IPS DF 6.9 (cell line): ENCODE results near the gene CTLA4.

ENCODE experiments used
- DNase-seq: peaks from one replicate; pipeline ENCODE4 v3.0.0-alpha.2; 2013; ENCODE audit warnings: low read depth, low spot score
- H3K27ac ChIP-seq: one replicate; pipeline ENCODE4 v1.5.1; 2013; ENCODE audit warnings: low read length, control low read depth
- H3K27me3 ChIP-seq: 2 replicates; pipeline ENCODE4 v1.6.1; 2013; ENCODE audit warnings: mild to moderate bottlenecking, low read length; ENCODE audit not compliant: control insufficient read depth, insufficient read depth
- H3K36me3 ChIP-seq: 2 replicates; pipeline ENCODE4 v1.6.1; 2013; ENCODE audit warnings: low read length; ENCODE audit not compliant: control insufficient read depth, insufficient read depth
- H3K4me1 ChIP-seq: 2 replicates; pipeline ENCODE4 v1.6.1; 2013; ENCODE audit warnings: low read length; ENCODE audit not compliant: control insufficient read depth, insufficient read depth
- H3K4me3 ChIP-seq: 2 replicates; pipeline ENCODE4 v1.5.1; 2013; ENCODE audit warnings: mild to moderate bottlenecking, low read length
- H3K9me3 ChIP-seq: 2 replicates; pipeline ENCODE4 v1.6.1; 2013; ENCODE audit warnings: low read length, inconsistent platforms; ENCODE audit not compliant: control insufficient read depth, insufficient read depth
- WGBS: extraction: QIAGEN DNeasy Blood & Tissue Kit; methylation state at CpG from one replicate; pipeline ENCODE4 v1.1.7; 2013; ENCODE audit warnings: mixed read lengths, missing lambda C conversion rate; ENCODE audit not compliant: insufficient read length, insufficient coverage; 5-methylcytosine and 5-hydroxymethylcytosine counted together

CTLA4 gene

DNA sequence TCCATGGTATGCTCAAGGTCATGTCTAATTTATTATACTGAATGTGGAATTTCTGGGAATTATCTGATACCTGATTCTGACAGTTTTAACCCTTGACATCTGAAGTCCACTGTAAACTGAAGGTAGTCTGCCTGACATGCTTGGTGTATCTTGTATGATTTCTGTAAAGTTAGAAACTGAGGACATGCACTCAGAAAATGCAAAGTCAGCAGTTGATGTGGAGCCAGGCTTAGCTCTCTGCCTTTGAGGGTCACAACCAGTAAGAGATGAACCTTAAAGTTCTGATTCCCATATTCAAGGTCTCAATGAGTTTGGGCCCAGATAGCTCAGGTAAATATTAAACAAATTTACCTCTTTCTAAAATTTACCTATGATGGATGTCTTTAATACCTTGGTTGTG lies 12.3 kb upstream of the CTLA4 start:
- Histone ChIP-seq H3K4me3 (no peak overlapping the region), H3K27me3 (no peaks in the 10 kb centered on the region), H3K36me3 (no peaks in the 10 kb centered on the region), H3K4me1 (no peaks in the 10 kb centered on the region), H3K9me3 (no peaks in the 10 kb centered on the region), H3K27ac (no peak overlapping the region)
- no peak for DNase-seq

DNA sequence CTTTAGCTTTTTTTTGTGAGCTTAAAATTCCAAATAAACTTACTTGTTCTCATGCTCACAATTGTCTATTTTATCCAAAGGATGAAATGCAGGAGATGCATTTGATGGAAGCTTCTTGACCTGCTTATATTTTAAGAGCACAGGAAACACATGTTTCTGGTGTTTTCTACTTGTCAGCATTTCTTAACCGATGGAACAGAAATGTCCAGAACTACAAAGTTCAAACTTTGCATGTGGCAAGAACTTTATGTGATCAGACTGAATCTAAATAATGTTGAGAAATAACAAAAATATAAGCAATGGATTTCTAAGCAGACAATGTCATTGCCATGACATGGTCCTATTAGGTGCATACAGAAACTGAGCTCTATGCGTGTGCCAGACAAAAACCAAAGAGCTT lies 9.9 kb upstream of the CTLA4 start:
- Histone ChIP-seq H3K27ac (no peak overlapping the region), H3K27me3 (no peaks in the 10 kb centered on the region), H3K9me3 (no peaks in the 10 kb centered on the region), H3K4me3 (no peak overlapping the region), H3K36me3 (no peaks in the 10 kb centered on the region), H3K4me1 (no peaks in the 10 kb centered on the region)
- DNase-seq = no peak
- WGBS = no CpG with 5 or more reads among the region's 2 CpGs

- Histone ChIP-seq H3K4me3 (no peak overlapping the region), H3K27ac (no peak overlapping the region), H3K27me3 (no peaks in the 10 kb centered on the region), H3K36me3 (no peaks in the 10 kb centered on the region), H3K9me3 (no peaks in the 10 kb centered on the region), H3K4me1 (no peaks in the 10 kb centered on the region)
- WGBS = no CpG with 5 or more reads among the region's 2 CpGs
- DNase-seq = no peak
These were observed 9.4 kb upstream of the CTLA4 start for GRCh38 chr2:203858176-203858575.

DNA sequence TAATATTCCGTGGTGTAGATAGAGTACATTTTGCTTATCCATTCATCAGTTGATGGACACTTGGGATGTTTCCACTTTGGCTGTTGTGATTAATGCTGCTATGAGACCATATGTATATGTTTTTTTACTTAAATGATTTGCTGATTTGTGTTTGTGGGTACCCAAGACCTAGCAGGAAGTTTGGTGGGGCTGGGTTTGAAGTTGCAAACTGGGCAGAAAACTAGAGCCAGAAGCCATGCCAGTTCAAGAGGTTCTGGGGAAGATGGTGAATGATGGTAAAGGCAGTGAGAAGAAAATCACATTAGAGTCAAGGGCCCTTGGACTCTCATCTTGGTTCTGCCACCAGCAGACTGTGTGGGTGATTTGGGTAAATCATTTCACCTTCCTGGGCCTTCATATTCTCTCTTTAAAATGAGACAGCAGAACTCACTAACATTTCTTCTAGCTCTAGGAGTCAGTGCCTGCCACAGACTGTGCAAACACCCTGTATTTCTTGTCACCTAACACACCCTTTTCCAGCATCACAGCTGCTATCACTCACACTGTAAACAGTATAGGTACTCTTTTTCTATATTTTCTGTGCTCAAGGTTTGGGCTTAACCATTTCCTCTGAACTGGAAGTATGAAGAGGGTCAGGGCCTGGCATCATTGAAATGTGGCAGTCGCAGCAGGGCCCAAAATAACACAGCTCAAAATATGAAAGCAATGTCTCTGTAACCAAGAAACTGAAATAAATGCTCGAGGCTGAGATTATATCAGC lies 8.4 kb upstream of the CTLA4 start:
- Histone ChIP-seq H3K9me3 (no peaks in the 10 kb centered on the region), H3K27me3 (no peaks in the 10 kb centered on the region), H3K36me3 (no peaks in the 10 kb centered on the region), H3K27ac (no peak overlapping the region), H3K4me3 (no peak overlapping the region), H3K4me1 (no peaks in the 10 kb centered on the region)
- WGBS = no CpG with 5 or more reads among the region's 3 CpGs
- DNase-seq = no peak

GRCh38 chr2:203861197-203861596 lies 6.4 kb upstream of the CTLA4 start:
- Histone ChIP-seq H3K27ac (no peak overlapping the region), H3K4me1 (no peaks in the 10 kb centered on the region), H3K4me3 (no peak overlapping the region), H3K36me3 (no peaks in the 10 kb centered on the region), H3K9me3 (no peaks in the 10 kb centered on the region), H3K27me3 (no peaks in the 10 kb centered on the region)
- no peak for DNase-seq
- WGBS = no CpG with 5 or more reads among the region's 4 CpGs

- no peak for DNase-seq
- Histone ChIP-seq H3K9me3 (no peaks in the 10 kb centered on the region), H3K27ac (no peak overlapping the region), H3K4me1 (no peaks in the 10 kb centered on the region), H3K27me3 (no peaks in the 10 kb centered on the region), H3K4me3 (no peak overlapping the region), H3K36me3 (no peaks in the 10 kb centered on the region)
- no CpG with 5 or more reads among the region's 1 CpG for WGBS
These were observed 6.0 kb upstream of the CTLA4 start for GRCh38 chr2:203861607-203862006.

DNA sequence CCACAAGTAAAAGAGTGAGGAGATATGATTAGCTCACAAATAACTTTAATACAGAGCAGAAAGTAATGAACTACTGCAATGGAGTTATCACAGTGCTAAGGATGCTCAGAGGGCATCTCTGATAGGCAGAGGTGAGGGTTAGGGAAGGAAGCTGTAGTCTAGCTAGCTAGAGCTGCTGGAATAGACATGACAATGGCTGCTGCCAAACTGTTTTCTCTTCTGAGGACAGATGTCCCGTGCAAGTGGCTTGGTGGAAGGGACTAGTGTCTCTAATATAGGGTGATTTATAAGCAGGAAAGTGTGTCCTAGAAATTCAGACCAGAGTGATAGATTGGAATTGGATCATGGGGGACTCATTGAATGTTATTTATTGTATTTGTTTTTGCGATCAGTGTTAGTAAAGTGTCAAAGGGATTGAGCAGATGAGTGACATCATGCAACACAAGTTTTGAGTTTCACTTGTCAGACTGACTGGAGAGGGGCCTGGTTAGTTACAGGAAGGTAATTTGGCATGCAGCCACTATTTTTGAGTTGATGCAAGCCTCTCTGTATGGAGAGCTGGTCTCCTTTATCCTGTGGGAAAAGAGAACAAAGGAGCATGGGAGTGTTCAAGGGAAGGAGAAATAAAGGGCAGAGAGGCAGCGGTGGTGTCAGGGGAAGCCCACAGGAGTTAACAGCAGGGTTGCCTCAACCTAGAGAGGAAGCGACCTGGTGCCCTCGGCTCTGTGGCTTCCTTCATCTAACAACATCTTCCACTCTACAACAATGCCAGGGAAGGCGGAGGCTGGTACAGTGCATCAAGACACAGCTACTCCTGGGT lies 1.9 kb downstream of the CTLA4 start:
- no peak overlapping the region for H3K4me3 ChIP-seq
- no peaks in the 10 kb centered on the region for H3K4me1 ChIP-seq
- no peak overlapping the region for H3K27ac ChIP-seq
- WGBS = 100% methylated on average over 1 of the region's 6 CpGs
- H3K27me3 ChIP-seq = no peaks in the 10 kb centered on the region
- H3K36me3 ChIP-seq = no peaks in the 10 kb centered on the region
- no peak for DNase-seq
- no peaks in the 10 kb centered on the region for H3K9me3 ChIP-seq

GRCh38 chr2:203870481-203870880 lies 2.9 kb downstream of the CTLA4 start:
- Histone ChIP-seq H3K4me3 (no peak overlapping the region), H3K27ac (no peak overlapping the region), H3K36me3 (no peaks in the 10 kb centered on the region), H3K4me1 (no peaks in the 10 kb centered on the region), H3K9me3 (no peaks in the 10 kb centered on the region), H3K27me3 (no peaks in the 10 kb centered on the region)
- WGBS = 100% methylated on average over 1 of the region's 9 CpGs
- DNase-seq = no peak

GRCh38 chr2:203870941-203871340 lies 3.4 kb downstream of the CTLA4 start:
- H3K27me3 ChIP-seq = no peaks in the 10 kb centered on the region
- no peak for DNase-seq
- no peak overlapping the region for H3K27ac ChIP-seq
- no peaks in the 10 kb centered on the region for H3K36me3 ChIP-seq
- WGBS = no CpG with 5 or more reads among the region's 2 CpGs
- no peaks in the 10 kb centered on the region for H3K4me1 ChIP-seq
- H3K9me3 ChIP-seq = no peaks in the 10 kb centered on the region
- H3K4me3 ChIP-seq = no peak overlapping the region

GRCh38 chr2:203871371-203871983 lies 3.9 kb downstream of the CTLA4 start:
- Histone ChIP-seq H3K9me3 (no peaks in the 10 kb centered on the region), H3K36me3 (no peaks in the 10 kb centered on the region), H3K27me3 (no peaks in the 10 kb centered on the region), H3K4me3 (no peak overlapping the region), H3K27ac (no peak overlapping the region), H3K4me1 (no peaks in the 10 kb centered on the region)
- no CpG with 5 or more reads among the region's 6 CpGs for WGBS
- DNase-seq = no peak
